ENCODE results near the gene ZNF486.
"Not testable (repeated sequence)": the region's sequence is repeated elsewhere in the genome, so short reads cannot be mapped to it uniquely, and the experiment has no call there.

Gene ZNF486

GRCh38 chr19:20233105-20233504, 66.1 kb downstream of the ZNF486 start:
- no peak for DNase-seq (ENCODE audit: low read depth)

GRCh38 chr19:20235156-20235555, 68.1 kb downstream of the ZNF486 start:
- DNase-seq (ENCODE audit: low read depth): no peak

GRCh38 chr19:20237773-20238623, 71.0 kb downstream of the ZNF486 start:
- DNase-seq (ENCODE audit: low read depth): peak; percentile 86

- no peak for DNase-seq (ENCODE audit: low read depth)
Measured at GRCh38 chr19:20243629-20244028, 76.6 kb downstream of the ZNF486 start.

DNA sequence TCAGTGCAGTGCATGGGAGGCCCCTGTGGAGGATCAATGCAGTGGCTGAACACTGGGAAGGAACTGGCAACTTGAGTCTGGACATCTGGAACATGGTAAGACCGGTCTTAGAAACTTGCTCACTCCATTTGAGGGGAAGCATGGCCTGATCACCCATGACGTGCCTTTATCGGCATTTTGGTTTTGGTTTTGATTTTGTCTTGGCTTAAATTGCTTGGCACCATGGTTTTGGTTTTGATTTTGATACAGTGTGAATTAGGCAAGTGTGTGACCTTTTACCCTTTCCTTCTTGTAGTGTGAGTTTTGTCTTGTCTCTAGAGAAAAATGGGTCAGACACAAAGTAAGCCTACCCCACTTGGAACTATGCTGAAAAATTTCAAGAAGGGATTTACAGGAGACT, 77.3 kb downstream of the ZNF486 start:
- DNase-seq (ENCODE audit: low read depth): no peak

- DNase-seq (ENCODE audit: low read depth): no peak
Measured at GRCh38 chr19:20245309-20245708, 78.3 kb downstream of the ZNF486 start.

DNA sequence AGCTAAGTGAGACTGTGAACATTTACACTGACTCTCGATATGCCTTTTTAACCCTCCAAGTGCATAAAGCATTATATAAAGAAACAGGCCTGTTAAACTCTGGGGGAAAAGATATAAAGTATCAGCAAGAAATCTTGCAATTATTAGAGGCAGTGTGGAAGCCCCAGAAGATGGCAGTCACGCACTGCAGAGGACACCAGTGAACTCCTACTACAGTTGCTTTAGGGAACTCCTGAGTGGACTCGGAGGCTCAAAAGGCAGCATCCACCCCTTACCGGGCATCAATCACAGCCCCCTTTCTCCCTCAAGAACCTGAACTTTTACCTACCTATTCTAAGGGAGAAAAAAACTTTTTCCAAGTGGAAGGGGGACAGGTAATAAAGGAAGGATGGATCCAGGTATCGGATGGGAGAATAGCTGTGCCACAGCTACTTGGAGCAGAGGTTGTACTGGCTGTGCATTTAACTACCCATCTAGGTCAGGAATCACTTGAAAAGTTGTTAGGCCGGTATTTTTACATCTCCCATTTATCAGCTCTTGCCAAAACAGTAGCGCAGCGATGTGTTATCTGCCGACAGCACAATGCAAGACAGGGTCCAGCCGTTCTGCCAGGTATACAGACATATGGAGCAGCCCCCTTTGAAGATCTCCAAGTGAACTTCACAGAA, 80.1 kb downstream of the ZNF486 start:
- no peak for DNase-seq (ENCODE audit: low read depth)

DNA sequence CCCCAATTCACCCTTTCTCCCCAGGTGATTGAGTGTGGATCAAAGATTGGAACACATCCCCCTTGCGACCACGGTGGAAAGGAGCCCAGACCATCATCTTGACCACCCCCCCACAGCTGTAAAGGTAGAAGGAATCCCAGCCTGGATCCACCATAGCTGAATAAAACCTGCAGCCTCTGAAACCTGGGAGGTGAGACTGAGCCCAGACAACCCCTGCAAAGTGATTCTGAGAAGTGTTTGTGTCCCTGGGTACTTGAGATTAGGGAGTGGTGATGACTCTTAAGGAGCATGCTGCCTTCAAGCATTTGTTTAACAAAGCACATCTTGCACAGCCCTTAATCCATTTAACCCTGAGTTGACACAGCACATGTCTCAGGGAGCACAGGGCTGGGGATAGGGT, 81.2 kb downstream of the ZNF486 start:
- DNase-seq (ENCODE audit: low read depth): not testable (repeated sequence)

Data from activated T-cell treated with anti-CD3 and anti-CD28 coated beads for 48 hours (primary cell).